Measurements from ENCODE around the gene LNX1. TPM values are rescaled to one million over a fixed set of nuclear protein-coding genes. Genes with fewer than 3 reads are reported as not detected.

LNX1 gene
- under 1 TPM; 0.06 to 0.18 (median 0.12) TPM for polyA plus RNA-seq

GRCh38 chr4:53591372-53591892, at the start of gene LNX1:
TSS of gene LNX1 (minus strand) at chr4:53591486. CDS start at chr4:53574002, 17,484 bp downstream.
- peaks cover 0 to 4% (median 0%) of the 10 kb centered on the region in 3 donors for H3K36me3 Mint-ChIP-seq
- peaks cover 0 to 5% (median 0%) of the 10 kb centered on the region in 6 donors for H3K9me3 Mint-ChIP-seq
- H3K27me3 Mint-ChIP-seq (ENCODE audit: low read depth in 3 of 3) = peaks cover 11 to 14% (median 13%) of the 10 kb centered on the region in 3 donors
- H3K4me1 Mint-ChIP-seq = peaks cover 3 to 15% of the 10 kb centered on the region in 2 donors
- peak within 1 kb of the TSS in 4 of 5 donors; percentile 4 to 49 (median 12) for H3K4me3 Mint-ChIP-seq
- no peak for DNase-seq
- no peak within 1 kb of the TSS for H3K27ac Mint-ChIP-seq

- H3K27me3 Mint-ChIP-seq (ENCODE audit: low read depth in 3 of 3) = peaks cover 0 to 9% (median 3%) of the 10 kb centered on the region in 3 donors
- H3K27ac Mint-ChIP-seq = no peak overlapping the region
Observed at GRCh38 chr4:53640576-53641453, 49.5 kb upstream of the LNX1 start.

GRCh38 chr4:53638919-53639318, 47.6 kb upstream of the LNX1 start:
- DNase-seq = no peak
- peaks cover 0 to 9% (median 0%) of the 10 kb centered on the region in 3 donors for H3K27me3 Mint-ChIP-seq (ENCODE audit: low read depth in 3 of 3)
- peaks cover 0 to 3% (median 0%) of the 10 kb centered on the region in 6 donors for H3K9me3 Mint-ChIP-seq
- no peak overlapping the region for H3K4me3 Mint-ChIP-seq
- H3K27ac Mint-ChIP-seq = no peak overlapping the region
- H3K36me3 Mint-ChIP-seq = no peaks in the 10 kb centered on the region
- H3K4me1 Mint-ChIP-seq = no peaks in the 10 kb centered on the region

More at GRCh38 chr4:53640576-53641453, 49.5 kb upstream of the LNX1 start:
- no peaks in the 10 kb centered on the region for H3K4me1 Mint-ChIP-seq
- no peaks in the 10 kb centered on the region for H3K36me3 Mint-ChIP-seq
- DNase-seq = no peak
- H3K9me3 Mint-ChIP-seq = peaks cover 0 to 3% (median 0%) of the 10 kb centered on the region in 6 donors
- no peak overlapping the region for H3K4me3 Mint-ChIP-seq

DNA sequence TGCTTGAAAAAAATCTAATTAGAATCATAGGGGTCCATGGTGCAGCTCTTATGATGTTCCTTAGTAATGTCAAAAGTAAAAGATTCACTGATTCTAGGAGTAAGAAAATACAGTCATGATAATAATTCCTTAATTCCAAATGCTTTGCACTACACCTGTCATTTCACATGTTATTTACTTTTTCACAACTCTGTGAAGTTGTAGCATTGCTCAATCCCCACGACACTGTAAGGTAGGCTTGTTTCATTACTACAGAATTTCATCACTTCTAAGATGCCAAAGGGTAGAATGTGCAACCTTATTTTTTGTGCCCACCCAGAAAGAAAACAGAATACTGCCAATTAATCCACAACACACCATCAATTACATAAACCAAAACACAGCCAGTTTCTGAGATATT, 46.1 kb upstream of the LNX1 start:
- Mint-ChIP-seq H3K4me1 (no peaks in the 10 kb centered on the region), H3K9me3 (peaks cover 0 to 6% (median 0%) of the 10 kb centered on the region in 6 donors)

DNA sequence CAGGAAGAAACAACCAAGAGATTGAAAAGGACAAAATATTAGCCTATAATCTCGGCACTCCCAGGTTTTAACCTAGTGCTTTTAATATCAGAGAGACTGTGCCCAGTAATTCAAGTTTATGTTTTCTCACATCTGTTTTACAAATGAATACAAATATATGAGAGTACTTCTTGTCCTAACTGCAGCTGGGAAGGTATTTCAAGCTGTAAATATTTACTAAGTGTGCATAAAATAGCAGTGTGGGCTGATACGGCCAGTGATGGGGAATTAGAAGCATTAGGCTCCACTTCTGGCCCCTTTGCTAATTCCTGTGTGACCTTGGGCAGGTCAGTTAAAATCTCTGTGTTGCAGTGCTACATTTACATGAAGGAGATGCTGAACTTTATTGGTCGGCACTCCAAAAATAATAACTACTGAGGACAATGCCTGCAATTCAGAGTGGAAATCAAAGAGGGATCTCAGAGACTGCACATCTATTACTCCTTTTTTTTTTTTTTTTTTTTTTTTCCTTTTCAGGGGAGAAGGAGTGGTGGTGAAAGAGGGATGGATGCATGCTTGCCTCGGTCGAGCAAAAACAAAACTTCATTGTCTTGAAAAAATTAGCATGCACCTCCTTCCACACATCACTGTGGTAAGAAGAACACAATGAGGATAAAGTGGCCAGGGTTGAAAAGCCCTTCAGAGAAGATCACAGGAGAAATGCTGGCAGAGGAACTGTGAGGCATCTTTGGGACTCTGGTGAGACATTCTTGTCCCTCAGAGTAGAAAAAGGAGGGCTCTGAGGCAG, 44.6 kb upstream of the LNX1 start:
- H3K4me3 Mint-ChIP-seq = no peak overlapping the region
- H3K27me3 Mint-ChIP-seq (ENCODE audit: low read depth in 3 of 3) = peaks cover 0 to 5% (median 2%) of the 10 kb centered on the region in 3 donors
- peaks cover 0 to 7% (median 0%) of the 10 kb centered on the region in 6 donors for H3K9me3 Mint-ChIP-seq
- no peak overlapping the region for H3K27ac Mint-ChIP-seq
- H3K4me1 Mint-ChIP-seq = no peaks in the 10 kb centered on the region
- no peaks in the 10 kb centered on the region for H3K36me3 Mint-ChIP-seq
- DNase-seq = no peak

More for the DNA sequence above, 46.1 kb upstream of the LNX1 start:
- Mint-ChIP-seq H3K27me3 (ENCODE audit: low read depth in 3 of 3) (peaks cover 0 to 12% (median 0%) of the 10 kb centered on the region in 3 donors), H3K36me3 (no peaks in the 10 kb centered on the region), H3K4me3 (no peak overlapping the region), H3K27ac (no peak overlapping the region)
- no peak for DNase-seq

DNA sequence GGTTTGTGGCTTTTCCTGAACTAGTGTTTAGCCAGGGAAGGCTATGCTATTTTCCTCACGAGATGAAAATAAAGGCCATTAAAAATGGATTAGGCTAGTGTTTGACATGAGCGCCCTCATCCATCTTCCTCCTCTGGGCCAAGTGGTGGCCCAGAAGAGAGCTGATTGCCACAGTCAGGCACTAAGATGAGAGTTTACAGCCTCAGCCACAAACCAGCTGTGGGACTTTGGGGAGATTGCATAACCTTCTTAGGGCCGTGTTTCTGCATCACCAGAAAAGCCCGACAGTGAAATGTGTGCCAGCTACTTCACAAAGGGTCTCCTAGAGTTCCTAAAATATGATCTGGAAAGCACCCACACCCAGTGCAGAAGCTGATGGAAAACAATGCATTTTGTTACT, 42.3 kb upstream of the LNX1 start:
- peaks cover 0 to 10% (median 0%) of the 10 kb centered on the region in 6 donors for H3K9me3 Mint-ChIP-seq
- H3K4me3 Mint-ChIP-seq = no peak overlapping the region
- peak in 1 of 3 donors; percentile 4 for DNase-seq
- H3K27me3 Mint-ChIP-seq (ENCODE audit: low read depth in 3 of 3) = peaks cover 0 to 5% (median 2%) of the 10 kb centered on the region in 3 donors
- H3K36me3 Mint-ChIP-seq = no peaks in the 10 kb centered on the region
- no peak overlapping the region for H3K27ac Mint-ChIP-seq
- H3K4me1 Mint-ChIP-seq = no peaks in the 10 kb centered on the region

- Mint-ChIP-seq H3K27me3 (ENCODE audit: low read depth in 3 of 3) (peaks cover 1 to 6% (median 2%) of the 10 kb centered on the region in 3 donors), H3K36me3 (no peaks in the 10 kb centered on the region), H3K4me1 (no peaks in the 10 kb centered on the region), H3K9me3 (peaks cover 0 to 9% (median 0%) of the 10 kb centered on the region in 6 donors), H3K27ac (no peak overlapping the region), H3K4me3 (no peak overlapping the region)
- no peak for DNase-seq
Observed at GRCh38 chr4:53629296-53629695, 38.0 kb upstream of the LNX1 start.

GRCh38 chr4:53626491-53626890, 35.2 kb upstream of the LNX1 start:
- H3K36me3 Mint-ChIP-seq = no peaks in the 10 kb centered on the region
- no peaks in the 10 kb centered on the region for H3K4me1 Mint-ChIP-seq
- no peak for DNase-seq
- H3K27me3 Mint-ChIP-seq (ENCODE audit: low read depth in 3 of 3) = peaks cover 0 to 12% (median 1%) of the 10 kb centered on the region in 3 donors
- no peak overlapping the region for H3K27ac Mint-ChIP-seq
- H3K4me3 Mint-ChIP-seq = no peak overlapping the region
- H3K9me3 Mint-ChIP-seq = peaks cover 0 to 10% (median 0%) of the 10 kb centered on the region in 6 donors

DNA sequence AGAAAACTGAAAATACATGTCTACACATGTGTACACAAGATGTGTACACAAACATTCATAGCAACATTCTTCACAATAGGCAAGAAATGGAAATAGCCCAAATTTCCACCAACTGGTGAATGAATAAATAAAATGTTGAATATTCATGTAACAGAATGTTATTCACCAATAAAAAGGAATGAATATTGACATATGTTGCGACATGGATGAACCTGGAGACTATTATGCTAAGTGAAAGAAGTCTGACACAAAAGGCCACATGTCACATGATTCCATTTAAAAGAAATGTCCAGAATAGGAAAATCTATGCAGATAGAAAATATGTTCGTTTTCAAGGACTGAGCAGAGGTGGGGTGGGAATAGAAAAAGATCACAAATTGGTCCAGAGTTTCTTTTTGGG, 34.6 kb upstream of the LNX1 start:
- H3K4me1 Mint-ChIP-seq = no peaks in the 10 kb centered on the region
- no peak for DNase-seq
- H3K4me3 Mint-ChIP-seq = no peak overlapping the region
- H3K36me3 Mint-ChIP-seq = no peaks in the 10 kb centered on the region
- peaks cover 0 to 12% (median 1%) of the 10 kb centered on the region in 3 donors for H3K27me3 Mint-ChIP-seq (ENCODE audit: low read depth in 3 of 3)
- peaks cover 0 to 9% (median 0%) of the 10 kb centered on the region in 6 donors for H3K9me3 Mint-ChIP-seq
- no peak overlapping the region for H3K27ac Mint-ChIP-seq

GRCh38 chr4:53622739-53623151, 31.5 kb upstream of the LNX1 start:
- no peaks in the 10 kb centered on the region for H3K36me3 Mint-ChIP-seq
- H3K4me3 Mint-ChIP-seq = no peak overlapping the region
- peaks cover 0 to 8% (median 0%) of the 10 kb centered on the region in 6 donors for H3K9me3 Mint-ChIP-seq
- no peak for DNase-seq
- H3K27me3 Mint-ChIP-seq (ENCODE audit: low read depth in 3 of 3) = peaks cover 0 to 15% (median 1%) of the 10 kb centered on the region in 3 donors
- H3K4me1 Mint-ChIP-seq = no peaks in the 10 kb centered on the region
- no peak overlapping the region for H3K27ac Mint-ChIP-seq

DNA sequence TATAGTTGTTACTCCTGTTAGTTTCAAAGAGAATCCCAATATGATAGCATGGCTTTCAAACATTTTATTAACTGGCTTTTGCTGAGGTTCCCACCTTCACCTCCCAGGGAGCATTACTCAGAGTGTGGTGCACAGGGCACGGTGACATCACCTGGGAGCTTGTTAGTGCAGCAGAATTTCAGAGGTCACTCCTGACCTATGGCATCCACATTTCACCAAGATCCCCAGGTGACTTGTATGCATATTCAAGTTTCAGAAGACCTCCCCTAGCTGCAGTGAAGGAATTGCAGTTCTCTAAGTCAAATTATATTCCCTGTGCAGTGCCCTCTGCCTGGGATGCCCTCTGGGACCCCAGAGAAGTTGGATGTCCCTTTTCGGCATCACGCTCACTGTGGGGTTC, 29.7 kb upstream of the LNX1 start:
- H3K27me3 Mint-ChIP-seq (ENCODE audit: low read depth in 3 of 3) = peaks cover 0 to 15% (median 2%) of the 10 kb centered on the region in 3 donors
- no peak overlapping the region for H3K27ac Mint-ChIP-seq
- no peak overlapping the region for H3K4me3 Mint-ChIP-seq
- DNase-seq = no peak
- no peaks in the 10 kb centered on the region for H3K4me1 Mint-ChIP-seq
- no peaks in the 10 kb centered on the region for H3K36me3 Mint-ChIP-seq
- peaks cover 0 to 9% (median 0%) of the 10 kb centered on the region in 6 donors for H3K9me3 Mint-ChIP-seq

GRCh38 chr4:53619431-53619830, 28.1 kb upstream of the LNX1 start:
- no peaks in the 10 kb centered on the region for H3K4me1 Mint-ChIP-seq
- no peaks in the 10 kb centered on the region for H3K36me3 Mint-ChIP-seq
- no peak for DNase-seq
- no peak overlapping the region for H3K27ac Mint-ChIP-seq
- H3K9me3 Mint-ChIP-seq = peaks cover 0 to 11% (median 0%) of the 10 kb centered on the region in 6 donors
- peaks cover 0 to 12% (median 2%) of the 10 kb centered on the region in 3 donors for H3K27me3 Mint-ChIP-seq (ENCODE audit: low read depth in 3 of 3)
- H3K4me3 Mint-ChIP-seq = no peak overlapping the region

DNA sequence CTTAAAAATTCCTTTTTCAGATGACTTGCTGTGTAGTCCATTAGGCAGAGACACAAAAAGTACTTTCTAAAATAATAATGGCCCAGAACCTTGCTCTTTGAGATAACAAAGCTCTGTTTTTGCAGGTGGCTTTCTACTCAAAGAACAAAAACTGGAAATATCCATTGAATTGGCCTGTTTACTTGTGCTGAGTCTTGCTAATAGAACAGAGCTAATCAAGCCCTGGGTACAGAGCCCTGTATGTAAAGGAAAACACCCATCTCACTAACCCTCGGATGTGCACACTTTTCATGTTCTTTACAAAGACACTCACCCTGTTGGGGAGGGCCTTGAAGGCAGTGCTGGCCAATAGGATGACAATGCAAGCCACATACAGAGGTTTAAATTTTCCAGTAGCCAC, 27.0 kb upstream of the LNX1 start:
- Mint-ChIP-seq H3K9me3 (peaks cover 0 to 11% (median 0%) of the 10 kb centered on the region in 6 donors), H3K4me1 (no peaks in the 10 kb centered on the region), H3K36me3 (no peaks in the 10 kb centered on the region), H3K4me3 (no peak overlapping the region), H3K27me3 (ENCODE audit: low read depth in 3 of 3) (peaks cover 0 to 6% (median 2%) of the 10 kb centered on the region in 3 donors), H3K27ac (no peak overlapping the region)
- DNase-seq = no peak

Measured in immature natural killer cell (primary cell).